Measurements from ENCODE around the gene ANO4. TPM values are rescaled to one million over a fixed set of nuclear protein-coding genes. Genes with fewer than 3 reads are reported as not detected.

Gene ANO4
- total RNA-seq, 1 donor from 2014 or later = not detected

DNA sequence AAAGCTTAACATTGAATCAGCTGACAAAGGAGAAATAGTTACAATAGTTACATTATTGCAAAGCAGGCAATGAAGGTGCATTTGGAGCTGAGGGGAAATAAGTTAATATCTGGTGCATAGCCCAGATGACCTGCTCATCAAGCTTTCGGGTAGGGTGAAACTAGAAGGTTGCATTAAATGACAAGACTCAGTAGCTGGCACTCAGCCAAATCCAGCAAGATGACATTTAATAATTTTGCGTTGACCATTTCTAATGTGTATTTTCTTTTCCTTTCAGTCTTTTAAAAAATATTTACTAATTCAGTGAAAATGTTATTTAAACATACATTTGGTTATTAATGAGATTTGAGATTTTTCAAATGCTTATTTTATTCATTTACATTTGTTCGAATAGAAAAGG is 226.9 kb downstream of the ANO4 start:
- Mint-ChIP-seq H3K9me3 (no peaks in the 10 kb centered on the region), H3K27ac (no peak overlapping the region)
- DNase-seq (ENCODE audit: low spot score) = no peak

DNA sequence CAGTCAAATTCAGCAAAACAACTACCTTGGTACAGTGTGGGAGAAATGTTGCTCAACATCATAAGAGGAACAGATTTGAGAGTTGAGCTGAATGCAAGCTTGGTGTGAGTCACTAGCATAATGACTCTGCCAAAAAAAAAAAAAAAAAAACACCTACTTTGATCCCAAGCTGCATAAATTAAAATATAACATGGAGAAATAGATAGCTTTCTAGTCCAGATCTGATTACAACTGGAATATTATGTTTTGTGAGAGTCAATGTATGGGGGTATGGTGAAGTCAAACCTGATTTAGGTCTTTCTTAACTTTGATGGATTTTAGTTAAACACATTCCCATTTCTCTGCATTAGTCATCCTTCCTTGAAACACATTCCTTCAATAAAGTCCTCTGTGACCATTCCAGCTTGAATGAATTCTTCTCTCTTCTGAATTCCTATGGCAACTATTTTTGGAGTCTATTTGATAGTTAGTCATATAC is 227.4 kb downstream of the ANO4 start:
- no peak for DNase-seq (ENCODE audit: low spot score)

More for the DNA sequence above, 226.9 kb downstream of the ANO4 start:
- H3K36me3 Mint-ChIP-seq (ENCODE audit: low read depth) = no peaks in the 10 kb centered on the region
- no peaks in the 10 kb centered on the region for H3K27me3 Mint-ChIP-seq (ENCODE audit: low read depth)
- intact Hi-C loops (cut with micrococcal nuclease) = no loop called here
- H3K4me1 Mint-ChIP-seq (ENCODE audit: low read depth) = no peaks in the 10 kb centered on the region
- no peak overlapping the region for H3K4me3 Mint-ChIP-seq (ENCODE audit: low read depth)

DNA sequence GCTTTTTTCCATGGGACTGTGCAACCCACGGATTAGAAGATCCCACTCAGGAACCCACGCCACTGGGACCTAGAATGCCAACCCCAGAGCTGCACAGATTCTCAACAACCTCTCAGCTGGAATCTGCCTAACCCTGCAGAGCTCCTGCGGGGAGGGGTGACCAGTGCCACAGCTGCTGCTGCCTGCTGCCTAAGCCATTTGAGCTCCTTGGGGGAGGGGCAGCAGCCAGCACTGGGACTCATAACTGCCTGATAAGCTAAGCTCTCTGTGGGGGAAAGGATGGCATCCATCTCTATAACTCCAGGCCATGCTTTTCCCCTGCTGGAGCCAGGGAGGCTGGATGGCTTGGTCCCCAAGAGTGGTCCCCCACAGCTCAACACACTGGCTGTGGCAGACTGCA is 232.6 kb downstream of the ANO4 start:
- H3K4me3 Mint-ChIP-seq (ENCODE audit: low read depth) = no peak overlapping the region
- intact Hi-C loops (cut with micrococcal nuclease) = no loop called here
- H3K27me3 Mint-ChIP-seq (ENCODE audit: low read depth) = no peaks in the 10 kb centered on the region
- no peak overlapping the region for H3K27ac Mint-ChIP-seq
- no peaks in the 10 kb centered on the region for H3K4me1 Mint-ChIP-seq (ENCODE audit: low read depth)
- peaks cover 24% of the 10 kb centered on the region for H3K9me3 Mint-ChIP-seq
- no peaks in the 10 kb centered on the region for H3K36me3 Mint-ChIP-seq (ENCODE audit: low read depth)
- DNase-seq (ENCODE audit: low spot score) = no peak

More for the DNA sequence above, 227.4 kb downstream of the ANO4 start:
- Mint-ChIP-seq H3K27me3 (ENCODE audit: low read depth) (no peaks in the 10 kb centered on the region), H3K9me3 (no peaks in the 10 kb centered on the region), H3K4me1 (ENCODE audit: low read depth) (no peaks in the 10 kb centered on the region), H3K4me3 (ENCODE audit: low read depth) (no peak overlapping the region), H3K27ac (no peak overlapping the region), H3K36me3 (ENCODE audit: low read depth) (no peaks in the 10 kb centered on the region)
- intact Hi-C loops (cut with micrococcal nuclease) = no loop called here

DNA sequence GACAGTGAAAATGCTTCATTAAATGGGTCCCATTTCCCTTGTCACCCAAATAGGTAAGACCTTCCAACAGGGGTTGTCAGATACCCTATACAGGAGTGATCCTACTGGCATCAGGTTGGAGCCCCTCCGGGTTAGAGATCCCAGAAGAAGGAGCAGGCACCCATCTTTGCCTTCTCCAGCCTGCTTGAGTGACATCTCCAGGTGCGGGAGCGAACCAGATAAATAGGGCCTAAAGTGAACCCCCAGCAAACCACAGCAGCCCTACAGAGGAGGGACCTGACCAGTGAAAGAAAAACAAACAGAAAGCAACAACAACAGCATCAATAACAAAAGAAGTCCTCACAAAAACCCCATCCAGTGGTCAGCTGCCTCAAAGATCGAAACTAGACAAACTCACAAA is 233.2 kb downstream of the ANO4 start:
- intact Hi-C loops (cut with micrococcal nuclease) = no loop called here

DNA sequence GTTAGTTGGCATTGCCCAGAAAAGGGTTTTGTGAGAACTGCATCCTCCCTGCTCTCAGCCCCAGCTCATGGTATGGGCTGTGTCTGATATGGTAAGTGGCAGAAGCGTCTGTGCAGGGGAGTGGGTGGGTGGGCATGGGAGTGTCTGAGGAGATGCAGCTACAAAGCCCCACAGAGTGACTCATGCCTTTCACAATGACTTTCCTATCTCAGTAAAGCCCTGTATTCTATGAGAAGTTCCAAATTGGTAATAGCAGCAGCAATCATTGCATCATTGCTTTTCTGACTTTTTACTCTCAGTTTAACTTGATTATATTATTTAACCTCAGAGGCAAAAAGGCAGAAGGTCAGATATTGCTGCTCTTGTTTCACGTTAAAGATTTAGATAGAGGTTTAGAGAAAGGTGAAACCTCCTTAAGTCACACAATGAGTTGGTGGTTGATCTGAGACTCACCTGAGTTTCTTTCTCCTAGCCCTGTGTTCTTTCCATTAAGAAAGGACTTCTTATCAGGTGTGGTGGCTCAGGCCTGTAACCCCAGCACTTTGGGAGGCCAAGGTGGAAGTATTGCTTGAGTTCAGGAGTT is 243.8 kb downstream of the ANO4 start:
- H3K36me3 Mint-ChIP-seq (ENCODE audit: low read depth) = no peaks in the 10 kb centered on the region
- H3K9me3 Mint-ChIP-seq = peaks cover 4% of the 10 kb centered on the region
- DNase-seq (ENCODE audit: low spot score) = no peak
- H3K4me3 Mint-ChIP-seq (ENCODE audit: low read depth) = no peak overlapping the region
- no peaks in the 10 kb centered on the region for H3K4me1 Mint-ChIP-seq (ENCODE audit: low read depth)
- H3K27ac Mint-ChIP-seq = no peak overlapping the region
- no peaks in the 10 kb centered on the region for H3K27me3 Mint-ChIP-seq (ENCODE audit: low read depth)
- intact Hi-C loops (cut with micrococcal nuclease) = no loop called here

More for the DNA sequence above, 233.2 kb downstream of the ANO4 start:
- H3K27ac Mint-ChIP-seq = no peak overlapping the region
- no peaks in the 10 kb centered on the region for H3K4me1 Mint-ChIP-seq (ENCODE audit: low read depth)
- DNase-seq (ENCODE audit: low spot score) = no peak
- no peaks in the 10 kb centered on the region for H3K27me3 Mint-ChIP-seq (ENCODE audit: low read depth)
- no peaks in the 10 kb centered on the region for H3K36me3 Mint-ChIP-seq (ENCODE audit: low read depth)
- H3K9me3 Mint-ChIP-seq = peaks cover 24% of the 10 kb centered on the region
- no peak overlapping the region for H3K4me3 Mint-ChIP-seq (ENCODE audit: low read depth)

DNA sequence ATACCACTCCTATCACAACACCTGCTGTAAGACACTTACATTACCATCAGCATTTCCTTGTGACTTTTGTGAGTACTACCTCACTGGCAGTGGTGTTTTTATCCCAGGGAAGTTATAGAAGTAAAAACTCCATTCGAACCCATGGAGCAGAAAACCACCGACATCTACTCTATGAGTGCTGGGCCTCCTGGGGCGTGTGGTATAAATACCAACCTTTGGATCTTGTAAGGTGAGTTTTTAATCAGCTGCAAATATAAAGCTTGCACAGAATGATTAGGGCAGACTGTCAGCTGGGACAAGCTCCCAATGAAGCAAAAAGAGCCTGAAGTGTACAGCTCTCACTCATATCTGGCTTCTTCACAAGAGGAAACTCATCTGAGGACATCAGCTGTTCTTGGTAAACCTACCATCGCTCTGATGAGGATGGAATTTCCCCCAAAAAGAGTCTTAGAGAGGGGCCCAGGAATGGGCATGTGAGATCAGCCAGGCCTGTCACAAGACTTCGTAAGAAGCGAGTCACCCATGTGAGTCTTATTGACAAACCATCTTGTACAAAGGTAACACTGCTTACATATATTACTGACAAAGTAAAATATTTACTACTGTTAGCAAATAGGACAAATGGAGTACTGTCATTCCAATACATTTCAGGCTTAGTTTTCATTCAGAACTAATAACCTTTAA is 245.4 kb downstream of the ANO4 start:
- no peak for DNase-seq (ENCODE audit: low spot score)
- intact Hi-C loops (cut with micrococcal nuclease) = no loop called here
- no peak overlapping the region for H3K27ac Mint-ChIP-seq
- no peak overlapping the region for H3K4me3 Mint-ChIP-seq (ENCODE audit: low read depth)
- H3K36me3 Mint-ChIP-seq (ENCODE audit: low read depth) = no peaks in the 10 kb centered on the region
- no peaks in the 10 kb centered on the region for H3K4me1 Mint-ChIP-seq (ENCODE audit: low read depth)
- H3K9me3 Mint-ChIP-seq = no peaks in the 10 kb centered on the region
- H3K27me3 Mint-ChIP-seq (ENCODE audit: low read depth) = no peaks in the 10 kb centered on the region

DNA sequence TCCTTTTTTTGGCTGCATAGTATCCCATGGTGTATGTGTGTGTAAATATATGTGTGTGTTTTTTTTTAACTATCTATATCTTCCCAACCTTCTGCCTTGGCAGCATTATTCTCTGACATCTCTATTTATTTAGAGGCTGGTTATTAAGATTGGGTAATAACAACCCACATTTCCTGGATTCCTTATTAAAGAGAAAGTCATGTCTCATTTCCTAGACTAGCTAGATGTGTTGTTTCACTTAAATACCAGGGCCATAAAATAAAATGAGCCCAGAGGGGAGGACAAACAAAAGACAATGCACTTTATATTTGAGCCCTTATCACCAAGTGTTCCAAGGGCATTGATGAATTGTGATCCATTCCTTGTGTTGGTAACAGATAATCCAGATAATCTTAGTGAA is 246.4 kb downstream of the ANO4 start:
- Mint-ChIP-seq H3K27ac (no peak overlapping the region), H3K9me3 (no peaks in the 10 kb centered on the region)

DNA sequence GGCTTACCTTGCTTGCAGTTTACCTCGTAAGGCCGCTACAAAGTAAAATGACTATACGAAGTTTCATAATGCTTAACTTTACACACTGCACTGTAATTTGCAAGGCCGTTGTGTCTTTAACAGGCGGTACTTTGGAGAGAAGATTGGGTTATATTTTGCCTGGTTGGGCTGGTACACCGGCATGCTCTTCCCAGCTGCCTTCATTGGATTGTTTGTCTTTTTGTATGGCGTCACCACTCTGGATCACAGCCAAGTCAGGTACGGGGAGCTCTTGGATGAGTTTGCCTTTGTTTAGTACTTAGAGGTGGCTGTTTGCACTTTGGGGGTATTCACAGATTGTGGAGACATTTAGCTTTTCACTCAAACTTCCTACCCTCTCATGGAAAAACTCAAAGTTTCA is 247.6 kb downstream of the ANO4 start:
- DNase-seq (ENCODE audit: low spot score) = no peak
- Mint-ChIP-seq H3K9me3 (no peaks in the 10 kb centered on the region), H3K27me3 (ENCODE audit: low read depth) (no peaks in the 10 kb centered on the region), H3K36me3 (ENCODE audit: low read depth) (no peaks in the 10 kb centered on the region), H3K4me1 (ENCODE audit: low read depth) (no peaks in the 10 kb centered on the region), H3K27ac (no peak overlapping the region), H3K4me3 (ENCODE audit: low read depth) (no peak overlapping the region)
- intact Hi-C loops (cut with micrococcal nuclease) = no loop called here

More for the DNA sequence above, 246.4 kb downstream of the ANO4 start:
- Mint-ChIP-seq H3K4me3 (ENCODE audit: low read depth) (no peak overlapping the region), H3K36me3 (ENCODE audit: low read depth) (no peaks in the 10 kb centered on the region), H3K4me1 (ENCODE audit: low read depth) (no peaks in the 10 kb centered on the region), H3K27me3 (ENCODE audit: low read depth) (no peaks in the 10 kb centered on the region)
- intact Hi-C loops (cut with micrococcal nuclease) = no loop called here
- no peak for DNase-seq (ENCODE audit: low spot score)

DNA sequence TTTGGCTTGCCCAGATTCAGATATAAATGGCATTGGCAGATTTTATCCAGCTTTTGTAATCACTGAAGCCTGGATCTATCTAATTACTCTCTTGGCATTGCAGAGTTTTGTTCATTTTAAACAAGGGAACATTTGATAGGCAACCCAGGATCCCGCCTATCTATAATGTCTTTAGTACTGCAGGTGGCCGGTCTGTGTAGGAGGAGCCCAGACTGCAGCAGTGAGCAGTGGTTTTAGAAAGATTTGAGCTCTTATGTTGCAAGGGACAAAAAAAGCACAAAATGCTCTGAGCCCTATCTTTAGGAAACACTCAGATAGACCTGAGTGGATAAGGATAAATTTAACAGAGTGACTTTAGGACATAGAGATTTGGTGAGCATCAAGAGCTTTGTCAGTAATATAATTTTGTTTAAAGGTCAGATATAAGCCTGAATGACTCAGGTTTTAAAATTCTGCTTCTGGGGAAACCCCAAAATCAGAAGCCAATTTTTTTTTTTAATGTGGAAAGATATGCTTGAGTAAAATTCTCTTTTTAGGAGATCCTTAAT is 250.0 kb downstream of the ANO4 start:
- intact Hi-C loops (cut with micrococcal nuclease) = no loop called here

DNA sequence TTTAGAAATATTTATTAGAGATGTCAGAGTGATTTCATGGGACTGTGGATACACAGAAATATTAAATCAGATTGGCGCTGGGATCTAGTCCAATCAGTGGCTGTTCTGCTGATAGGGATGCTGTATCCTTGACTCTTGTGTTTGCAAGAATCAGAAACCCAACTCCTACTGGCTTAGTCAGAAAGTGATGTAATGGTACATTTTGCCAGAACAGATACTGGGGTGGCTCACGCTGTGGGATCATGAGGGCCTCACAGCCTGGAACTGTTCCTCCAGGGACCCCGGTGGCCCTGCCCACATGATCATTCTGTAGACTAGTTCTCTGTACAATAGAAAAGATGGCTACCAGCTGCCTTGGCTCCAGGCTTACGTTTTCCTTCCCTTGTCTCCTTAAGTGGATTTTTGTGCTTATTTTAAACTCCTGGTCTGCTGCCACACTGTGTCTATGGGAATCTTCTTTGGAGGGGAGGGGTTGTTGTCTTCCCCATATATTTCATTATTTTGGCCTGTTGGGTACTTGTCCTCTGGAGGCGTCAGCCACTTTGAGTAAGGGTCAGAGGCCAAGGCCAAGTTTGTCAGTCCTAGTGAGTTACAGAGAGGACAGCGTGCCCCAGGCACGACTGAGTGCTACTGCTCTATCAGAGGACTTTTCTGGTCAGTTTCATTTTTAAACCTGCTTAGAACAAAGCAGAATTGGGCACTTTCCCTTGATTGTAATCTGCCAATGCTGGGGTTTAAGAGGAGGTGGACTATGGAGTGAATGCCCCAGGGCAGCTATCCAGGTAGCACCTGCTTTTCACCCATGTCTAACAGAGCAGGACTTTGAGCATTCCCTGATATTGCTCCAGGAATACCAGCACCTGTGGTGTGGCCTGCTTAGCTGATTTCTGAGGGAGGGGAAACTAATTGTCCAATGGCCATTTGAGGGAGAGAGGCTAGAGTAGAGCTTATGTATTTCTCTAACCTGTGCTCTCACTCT is 251.2 kb downstream of the ANO4 start:
- Mint-ChIP-seq H3K4me3 (ENCODE audit: low read depth) (no peak overlapping the region), H3K27me3 (ENCODE audit: low read depth) (no peaks in the 10 kb centered on the region), H3K4me1 (ENCODE audit: low read depth) (no peaks in the 10 kb centered on the region), H3K36me3 (ENCODE audit: low read depth) (no peaks in the 10 kb centered on the region), H3K27ac (no peak overlapping the region), H3K9me3 (no peaks in the 10 kb centered on the region)
- no peak for DNase-seq (ENCODE audit: low spot score)
- intact Hi-C loops (cut with micrococcal nuclease) = no loop called here

More for the DNA sequence above, 250.0 kb downstream of the ANO4 start:
- no peak for DNase-seq (ENCODE audit: low spot score)
- H3K4me1 Mint-ChIP-seq (ENCODE audit: low read depth) = no peaks in the 10 kb centered on the region
- H3K36me3 Mint-ChIP-seq (ENCODE audit: low read depth) = no peaks in the 10 kb centered on the region
- H3K27ac Mint-ChIP-seq = no peak overlapping the region
- H3K4me3 Mint-ChIP-seq (ENCODE audit: low read depth) = no peak overlapping the region
- H3K9me3 Mint-ChIP-seq = no peaks in the 10 kb centered on the region
- no peaks in the 10 kb centered on the region for H3K27me3 Mint-ChIP-seq (ENCODE audit: low read depth)

DNA sequence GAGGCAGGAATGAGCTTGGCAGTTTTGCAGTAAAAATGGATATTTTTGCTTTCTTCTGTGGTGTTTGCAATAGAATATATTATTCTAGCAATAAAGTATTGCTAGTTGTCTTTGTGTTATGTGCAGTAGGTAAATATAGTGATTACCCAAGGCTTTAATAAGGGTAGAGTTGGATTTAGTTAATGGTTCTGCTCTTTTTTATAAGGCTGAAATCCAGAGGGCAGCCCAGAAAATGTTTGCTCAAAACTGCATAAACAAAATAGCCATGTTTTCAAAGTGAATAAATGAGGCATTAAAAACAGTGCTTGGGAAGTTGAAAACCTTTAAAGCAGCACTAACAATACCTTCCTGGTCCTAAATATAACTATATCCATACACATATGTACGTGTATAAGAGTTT is 253.1 kb downstream of the ANO4 start:
- no peak overlapping the region for H3K27ac Mint-ChIP-seq

DNA sequence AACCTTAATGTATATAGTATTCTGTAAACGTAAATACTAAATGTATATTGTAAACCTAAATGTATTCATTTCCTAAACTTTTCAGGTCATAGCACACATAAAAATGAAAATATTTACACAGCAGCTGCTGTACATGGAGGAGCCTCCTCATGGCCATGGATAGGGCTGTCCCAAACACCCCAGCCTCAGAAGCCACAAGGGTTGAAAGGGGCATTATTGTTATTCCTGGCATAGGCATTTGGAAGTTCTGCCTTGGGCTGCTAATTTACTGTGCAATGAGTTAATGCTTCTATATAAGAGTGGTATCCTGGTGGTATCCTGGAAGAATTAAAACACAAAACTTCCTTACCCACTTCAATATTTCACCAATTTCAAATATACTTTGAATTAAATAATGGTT is 256.1 kb downstream of the ANO4 start:
- Mint-ChIP-seq H3K36me3 (ENCODE audit: low read depth) (no peaks in the 10 kb centered on the region), H3K27me3 (ENCODE audit: low read depth) (no peaks in the 10 kb centered on the region), H3K4me1 (ENCODE audit: low read depth) (no peaks in the 10 kb centered on the region), H3K27ac (no peak overlapping the region), H3K4me3 (ENCODE audit: low read depth) (no peak overlapping the region), H3K9me3 (no peaks in the 10 kb centered on the region)
- DNase-seq (ENCODE audit: low spot score) = no peak
- intact Hi-C loops (cut with micrococcal nuclease) = no loop called here

More for the DNA sequence above, 253.1 kb downstream of the ANO4 start:
- Mint-ChIP-seq H3K36me3 (ENCODE audit: low read depth) (no peaks in the 10 kb centered on the region), H3K4me3 (ENCODE audit: low read depth) (no peak overlapping the region), H3K27me3 (ENCODE audit: low read depth) (no peaks in the 10 kb centered on the region), H3K9me3 (no peaks in the 10 kb centered on the region), H3K4me1 (ENCODE audit: low read depth) (no peaks in the 10 kb centered on the region)
- DNase-seq (ENCODE audit: low spot score) = no peak
- intact Hi-C loops (cut with micrococcal nuclease) = no loop called here

Data from activated T-helper 2 cell treated with anti-CD3 and anti-CD28 coated beads, Interferon-gamma antibody, Interleukin-2, Interleukin-4, amounts not matched to agents 10 μg/mL and 5 μg/mL and 100 μg/mL, durations not matched to agents 14 hours and 24 hours and 36 hours (primary cell).